Ishikawa (cell line): Measurements from ENCODE around the gene PRR14L.

ENCODE experiments used
- CEBPB ChIP-seq: IDR thresholded peaks from 2 replicates; pipeline ENCODE4 v1.6.1; 2012
- CREB1 ChIP-seq: IDR thresholded peaks from 2 replicates; pipeline ENCODE4 v1.6.1; 2012; ENCODE audit warnings: low read depth
- EGR1 ChIP-seq: IDR thresholded peaks from 2 replicates; pipeline ENCODE4 v1.6.1; 2012
- FOXM1 ChIP-seq: IDR thresholded peaks from 2 replicates; pipeline ENCODE4 v1.6.1; 2012; ENCODE audit warnings: low read depth, borderline replicate concordance
- MAX ChIP-seq: IDR thresholded peaks from 2 replicates; pipeline ENCODE4 v1.6.1; 2012
- RAD21 ChIP-seq: IDR thresholded peaks from 2 replicates; pipeline ENCODE4 v1.6.1; 2012; ENCODE audit warnings: low read depth
- REST ChIP-seq: IDR thresholded peaks from 2 replicates; pipeline ENCODE4 v1.6.1; 2012; ENCODE audit warnings: low read depth, mild to moderate bottlenecking
- TCF12 ChIP-seq: IDR thresholded peaks from 2 replicates; pipeline ENCODE4 v1.6.1; 2012; ENCODE audit warnings: low read depth
- TEAD4 ChIP-seq: IDR thresholded peaks from 2 replicates; pipeline ENCODE4 v1.6.1; 2012
- YY1 ChIP-seq: IDR thresholded peaks from 2 replicates; pipeline ENCODE4 v1.6.1; 2012; ENCODE audit warnings: low read depth
- ZBTB7A ChIP-seq: IDR thresholded peaks from 2 replicates; pipeline ENCODE4 v1.6.1; 2012; ENCODE audit warnings: low read depth

PRR14L gene

GRCh38 chr22:31631436-31631835 is 118.5 kb downstream of the PRR14L start:
- TF ChIP-seq FOXM1, result no peak
- no peak for TF ChIP-seq CREB1
- no peak for TF ChIP-seq YY1
- TF ChIP-seq TCF12, result no peak
- no peak for TF ChIP-seq TEAD4
- TF ChIP-seq REST, result no peak
- TF ChIP-seq RAD21, result no peak
- no peak for TF ChIP-seq EGR1
- no peak for TF ChIP-seq CEBPB
- TF ChIP-seq MAX, result no peak
- no peak for TF ChIP-seq ZBTB7A
